HepG2 (cell line): Measurements from ENCODE around the gene DMKN. TPM values are rescaled to one million over a fixed set of nuclear protein-coding genes. Genes with fewer than 3 reads are reported as not detected.

Experiments used
- BHLHE40 ChIP-seq: IDR thresholded peaks from 2 replicates; pipeline ENCODE4 v1.6.1; 2011; ENCODE audit warnings: low read length, improper control_type of control experiment
- CHCHD3 ChIP-seq: sonication (generic); formaldehyde crosslinking; IDR thresholded peaks from 2 replicates; pipeline ENCODE4 v1.8.0; 2022; ENCODE audit warnings: mild to moderate bottlenecking, missing genetic modification reagents, moderate library complexity
- EZH2 ChIP-seq: conservative IDR thresholded peaks from 2 replicates; pipeline ENCODE4 v1.6.1; 2012; ENCODE audit warnings: mild to moderate bottlenecking, low read depth, low read length, moderate library complexity
- HNRNPLL ChIP-seq: fragments of 200-400 bp; formaldehyde crosslinking; IDR thresholded peaks from 2 replicates; pipeline ENCODE4 v1.6.1; 2017; ENCODE audit warnings: mild to moderate bottlenecking, low read depth, low read length; ENCODE audit not compliant: poor library complexity, severe bottlenecking
- HOXA7 ChIP-seq: sonication (generic); formaldehyde crosslinking; IDR thresholded peaks from 2 replicates; pipeline ENCODE4 v1.8.1; 2022; ENCODE audit warnings: mild to moderate bottlenecking, missing genetic modification reagents, moderate library complexity
- KLF12 ChIP-seq: sonication (generic); formaldehyde crosslinking; IDR thresholded peaks from 2 replicates; pipeline ENCODE4 v1.4.0; 2020; ENCODE audit warnings: missing genetic modification reagents, borderline replicate concordance
- MIXL1 ChIP-seq: IDR thresholded peaks from 2 replicates; pipeline ENCODE4 v1.6.1; 2016
- NONO ChIP-seq, 2 experiments: fragments of 450-650 bp in 1 of 2; sonication (generic) in 1 of 2; formaldehyde crosslinking in 1 of 2; IDR thresholded peaks in 1 of 2; conservative IDR thresholded peaks in 1 of 2; 2 replicates each; pipeline versions ENCODE4 v1.6.1 to v1.8.0; 2017 to 2022; ENCODE audit warnings: mild to moderate bottlenecking in 1 of 2, missing genetic modification reagents in 1 of 2, moderate library complexity in 1 of 2
- NRL ChIP-seq: sonication (generic); formaldehyde crosslinking; IDR thresholded peaks from 2 replicates; pipeline ENCODE4 v1.5.0; 2020; ENCODE audit warnings: missing genetic modification reagents, mild to moderate bottlenecking, moderate library complexity, borderline replicate concordance
- POGK ChIP-seq: sonication (generic); formaldehyde crosslinking; conservative IDR thresholded peaks from 2 replicates; pipeline ENCODE4 v1.8.0; 2022; ENCODE audit warnings: mild to moderate bottlenecking, moderate library complexity, missing genetic modification reagents
- POGZ ChIP-seq: sonication (generic); formaldehyde crosslinking; IDR thresholded peaks from 2 replicates; pipeline ENCODE4 v1.4.0; 2020; ENCODE audit warnings: mild to moderate bottlenecking, missing genetic modification reagents
- RBM22 ChIP-seq: fragments of 200-400 bp; formaldehyde crosslinking; optimal IDR thresholded peaks from 2 replicates; pipeline ENCODE3; 2017; ENCODE audit warnings: mild to moderate bottlenecking, low read length, moderate library complexity
- RXRB ChIP-seq: IDR thresholded peaks from 2 replicates; pipeline ENCODE4 v1.6.1; 2016; ENCODE audit warnings: borderline replicate concordance, missing genetic modification reagents, missing compliant biosample characterization
- ZBTB37 ChIP-seq: sonication (generic); formaldehyde crosslinking; IDR thresholded peaks from 2 replicates; pipeline ENCODE4 v1.4.0; 2020; ENCODE audit warnings: mild to moderate bottlenecking, missing genetic modification reagents
- ZNF136 ChIP-seq: sonication (generic); formaldehyde crosslinking; IDR thresholded peaks from 2 replicates; pipeline ENCODE4 v1.8.1; 2022; ENCODE audit warnings: low read depth, mild to moderate bottlenecking, moderate library complexity, missing genetic modification reagents
- ZNF331 ChIP-seq: sonication (generic); formaldehyde crosslinking; IDR thresholded peaks from 2 replicates; pipeline ENCODE4 v1.4.0; 2020; ENCODE audit warnings: missing genetic modification reagents
- ZNF333 ChIP-seq: sonication (generic); formaldehyde crosslinking; IDR thresholded peaks from 2 replicates; pipeline ENCODE4 v1.4.0; 2020; ENCODE audit warnings: mild to moderate bottlenecking, missing genetic modification reagents, borderline replicate concordance
- ZNF33A ChIP-seq: sonication (generic); formaldehyde crosslinking; IDR thresholded peaks from 2 replicates; pipeline ENCODE4 v1.5.1; 2020; ENCODE audit warnings: missing genetic modification reagents, mild to moderate bottlenecking, moderate library complexity, borderline replicate concordance
- ZNF484 ChIP-seq: sonication (generic); formaldehyde crosslinking; IDR thresholded peaks from 2 replicates; pipeline ENCODE4 v1.5.1; 2020; ENCODE audit warnings: mild to moderate bottlenecking, low read depth, missing genetic modification reagents, borderline replicate concordance
- ZNF598 ChIP-seq: sonication (generic); formaldehyde crosslinking; IDR thresholded peaks from 2 replicates; pipeline ENCODE4 v1.5.1; 2020; ENCODE audit warnings: mild to moderate bottlenecking, missing genetic modification reagents, borderline replicate concordance
- polyA plus RNA-seq, 8 experiments: library from polyadenylated mRNA; depleted of rRNA in 3 of 8; stranded (reverse) in 7 of 8; unstranded in 1 of 8; fragments of >200 nt; fragmentation: Illumina TruSeq in 4 of 8; extraction: Trizol in 4 of 8; gene quantifications; 2 replicates each; pipeline versions ENCODE4 v1.2.1 to v1.2.3, GENCODE V29; 2011 to 2016; ENCODE audit warnings: low read depth in 4 of 8, missing spikeins in 1 of 8, mixed read lengths in 1 of 8; ENCODE audit not compliant: insufficient read depth in 1 of 8
- total RNA-seq, 5 experiments: library from RNA; depleted of rRNA; stranded (reverse); fragments of >200 nt; fragmentation: Illumina TruSeq; extraction: Trizol; gene quantifications; 2 replicates each; pipeline ENCODE4 v1.2.3, GENCODE V29; 2016; ENCODE audit warnings: low read depth in 1 of 5
- TF ChIP-seq, protein P1 (sequence below): sonication (generic); formaldehyde crosslinking; IDR thresholded peaks from 2 replicates; pipeline ENCODE4 v1.5.1; 2020; ENCODE audit warnings: missing genetic modification reagents, mild to moderate bottlenecking, borderline replicate concordance
- TF ChIP-seq, protein P2 (sequence below): sonication (generic); formaldehyde crosslinking; IDR thresholded peaks from 2 replicates; pipeline ENCODE4 v1.8.1; 2023; ENCODE audit warnings: mild to moderate bottlenecking, missing genetic modification reagents, borderline replicate concordance

The DMKN gene
- total and polyA plus RNA-seq, 2 of the 13 experiments (the other 11 are each of a cell fraction or from before 2014, with no cell fraction given): 50.8 to 57.1 TPM

DNA sequence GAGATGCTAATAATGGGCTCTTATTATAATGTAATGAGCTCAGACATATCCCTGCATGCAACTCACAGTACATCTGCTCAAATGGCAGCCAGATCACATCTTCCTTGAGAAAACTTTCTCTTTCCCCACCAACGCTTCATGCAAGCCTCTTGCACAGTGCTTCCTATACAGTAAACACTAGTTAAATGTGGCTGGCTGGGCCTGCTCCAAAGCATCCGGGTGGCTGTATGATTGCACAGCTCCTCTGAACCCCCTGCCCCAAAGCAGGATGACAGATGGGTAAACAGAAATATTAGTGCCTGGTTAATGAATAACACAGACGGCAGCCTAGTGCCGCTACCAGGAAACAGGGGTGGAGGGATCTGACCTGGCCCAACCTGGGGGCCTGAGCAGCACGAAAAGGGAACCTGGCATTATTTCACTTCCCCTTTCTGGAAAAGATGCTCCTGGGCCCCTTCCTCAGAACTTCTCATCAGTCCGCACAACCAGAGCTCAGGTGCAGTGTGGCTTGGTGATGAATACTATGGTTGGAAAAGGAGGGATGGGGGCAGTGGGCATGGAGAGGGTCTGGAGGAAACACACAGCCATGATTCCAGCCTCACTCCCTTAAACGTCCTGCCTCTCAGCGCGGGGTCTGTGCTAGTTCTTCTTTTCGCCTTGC lies 54.6 kb downstream of the DMKN start (continued):
- TF ChIP-seq ZNF331: peak; percentile 72
- TF ChIP-seq ZNF333 (CRISPR knock-in tag): no peak
- no peak for TF ChIP-seq RBM22
- no peak for TF ChIP-seq EZH2
- TF ChIP-seq, protein P1, sequence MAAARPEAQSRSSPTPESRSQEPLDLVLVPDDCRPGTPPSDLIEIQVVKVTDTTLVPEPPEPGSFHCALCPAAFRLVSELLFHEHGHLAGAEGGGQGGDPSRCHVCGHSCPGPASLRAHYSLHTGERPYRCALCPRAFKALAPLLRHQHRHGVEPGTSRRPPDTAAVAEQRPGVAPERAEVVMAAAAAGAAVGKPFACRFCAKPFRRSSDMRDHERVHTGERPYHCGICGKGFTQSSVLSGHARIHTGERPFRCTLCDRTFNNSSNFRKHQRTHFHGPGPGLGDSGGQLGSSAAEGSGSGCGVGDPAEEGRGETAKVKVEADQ (CRISPR knock-in tag): no peak
- peak; percentile 95 for TF ChIP-seq RXRB (CRISPR knock-in tag)
- no peak for TF ChIP-seq ZNF484 (CRISPR knock-in tag)
- TF ChIP-seq HOXA7 (CRISPR knock-in tag): no peak
- no peak for TF ChIP-seq NONO (IDR thresholded peaks at IDR 0.05)
- 0 out of 2 replicates have a peak, but pooled peaks have one; percentile 14 for TF ChIP-seq NONO (CRISPR knock-in tag; conservative IDR thresholded peaks at IDR 0.05)
- no peak for TF ChIP-seq ZNF598 (CRISPR knock-in tag)
- TF ChIP-seq CHCHD3: no peak
- TF ChIP-seq POGK (CRISPR knock-in tag): 0 out of 2 replicates have a peak, but pooled peaks have one; percentile 22
- no peak for TF ChIP-seq ZBTB37
- no peak for TF ChIP-seq ZNF136 (CRISPR knock-in tag)
- TF ChIP-seq NRL (CRISPR knock-in tag): no peak
- peak; percentile 79; the same call in 1 of the 2 replicates for TF ChIP-seq MIXL1 (CRISPR knock-in tag)
- no peak for TF ChIP-seq KLF12
- TF ChIP-seq HNRNPLL: no peak
- TF ChIP-seq ZNF33A: no peak
- no peak for TF ChIP-seq BHLHE40
- TF ChIP-seq POGZ (CRISPR knock-in tag): no peak; the same call in 1 of the 2 replicates
- TF ChIP-seq, protein P2, sequence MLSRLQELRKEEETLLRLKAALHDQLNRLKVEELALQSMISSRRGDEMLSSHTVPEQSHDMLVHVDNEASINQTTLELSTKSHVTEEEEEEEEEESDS (CRISPR knock-in tag): no peak
